ENCODE data around the gene MCM3.
A peak's percentile ranks its signal among the peaks of the same experiment; 100 is the strongest.

Gene MCM3

GRCh38 chr6:52284460-52285176, at the start of gene MCM3:
TSS of gene MCM3 (minus strand) at chr6:52284742. CDS start at chr6:52284674, 68 bp downstream.
- Histone ChIP-seq H3K4me1 (ENCODE audit: control insufficient read depth, insufficient read depth, low read length) (peaks cover 12% of the 10 kb centered on the region), H3K27me3 (ENCODE audit: control insufficient read depth, insufficient read depth, low read length) (no peaks in the 10 kb centered on the region), H3K36me3 (ENCODE audit: control insufficient read depth, insufficient read depth, low read length) (no peaks in the 10 kb centered on the region), H3K9ac (ENCODE audit: low read length) (peak within 1 kb of the TSS; percentile 63), H3K9me3 (ENCODE audit: control insufficient read depth, low read length) (no peaks in the 10 kb centered on the region), H3K4me3 (ENCODE audit: low read length) (peak within 1 kb of the TSS; percentile 65)

GRCh38 chr6:52333840-52334200, 49.3 kb upstream of the MCM3 start:
- Histone ChIP-seq H3K27me3 (ENCODE audit: control insufficient read depth, insufficient read depth, low read length) (no peaks in the 10 kb centered on the region), H3K9me3 (ENCODE audit: control insufficient read depth, low read length) (no peaks in the 10 kb centered on the region), H3K9ac (ENCODE audit: low read length) (no peak overlapping the region), H3K36me3 (ENCODE audit: control insufficient read depth, insufficient read depth, low read length) (no peaks in the 10 kb centered on the region), H3K4me1 (ENCODE audit: control insufficient read depth, insufficient read depth, low read length) (peaks cover 88% of the 10 kb centered on the region), H3K4me3 (ENCODE audit: low read length) (no peak overlapping the region)

- H3K4me1 ChIP-seq (ENCODE audit: control insufficient read depth, insufficient read depth, low read length) = peaks cover 86% of the 10 kb centered on the region
Measured at GRCh38 chr6:52331793-52332457, 47.4 kb upstream of the MCM3 start.

GRCh38 chr6:52330470-52330869, 45.9 kb upstream of the MCM3 start:
- H3K4me3 ChIP-seq (ENCODE audit: low read length) = no peak overlapping the region
- peaks cover 87% of the 10 kb centered on the region for H3K4me1 ChIP-seq (ENCODE audit: control insufficient read depth, insufficient read depth, low read length)
- no peaks in the 10 kb centered on the region for H3K9me3 ChIP-seq (ENCODE audit: control insufficient read depth, low read length)
- no peaks in the 10 kb centered on the region for H3K27me3 ChIP-seq (ENCODE audit: control insufficient read depth, insufficient read depth, low read length)
- peak overlapping the region; percentile 54 for H3K9ac ChIP-seq (ENCODE audit: low read length)
- no peaks in the 10 kb centered on the region for H3K36me3 ChIP-seq (ENCODE audit: control insufficient read depth, insufficient read depth, low read length)

More at GRCh38 chr6:52331793-52332457, 47.4 kb upstream of the MCM3 start:
- Histone ChIP-seq H3K36me3 (ENCODE audit: control insufficient read depth, insufficient read depth, low read length) (no peaks in the 10 kb centered on the region), H3K27me3 (ENCODE audit: control insufficient read depth, insufficient read depth, low read length) (no peaks in the 10 kb centered on the region), H3K9ac (ENCODE audit: low read length) (peak overlapping the region; percentile 4), H3K4me3 (ENCODE audit: low read length) (no peak overlapping the region), H3K9me3 (ENCODE audit: control insufficient read depth, low read length) (no peaks in the 10 kb centered on the region)

- Histone ChIP-seq H3K9me3 (ENCODE audit: control insufficient read depth, low read length) (no peaks in the 10 kb centered on the region), H3K9ac (ENCODE audit: low read length) (peak overlapping the region; percentile 37), H3K4me1 (ENCODE audit: control insufficient read depth, insufficient read depth, low read length) (peaks cover 69% of the 10 kb centered on the region), H3K27me3 (ENCODE audit: control insufficient read depth, insufficient read depth, low read length) (no peaks in the 10 kb centered on the region), H3K4me3 (ENCODE audit: low read length) (no peak overlapping the region), H3K36me3 (ENCODE audit: control insufficient read depth, insufficient read depth, low read length) (no peaks in the 10 kb centered on the region)
Measured at GRCh38 chr6:52328729-52329128, 44.2 kb upstream of the MCM3 start.

GRCh38 chr6:52328303-52328662, 43.7 kb upstream of the MCM3 start:
- peaks cover 66% of the 10 kb centered on the region for H3K4me1 ChIP-seq (ENCODE audit: control insufficient read depth, insufficient read depth, low read length)
- no peaks in the 10 kb centered on the region for H3K27me3 ChIP-seq (ENCODE audit: control insufficient read depth, insufficient read depth, low read length)
- no peak overlapping the region for H3K4me3 ChIP-seq (ENCODE audit: low read length)
- H3K36me3 ChIP-seq (ENCODE audit: control insufficient read depth, insufficient read depth, low read length) = no peaks in the 10 kb centered on the region
- no peaks in the 10 kb centered on the region for H3K9me3 ChIP-seq (ENCODE audit: control insufficient read depth, low read length)
- H3K9ac ChIP-seq (ENCODE audit: low read length) = peak overlapping the region; percentile 49

GRCh38 chr6:52326540-52327364, 42.2 kb upstream of the MCM3 start:
- no peak overlapping the region for H3K9ac ChIP-seq (ENCODE audit: low read length)
- H3K36me3 ChIP-seq (ENCODE audit: control insufficient read depth, insufficient read depth, low read length) = no peaks in the 10 kb centered on the region
- no peaks in the 10 kb centered on the region for H3K27me3 ChIP-seq (ENCODE audit: control insufficient read depth, insufficient read depth, low read length)
- H3K9me3 ChIP-seq (ENCODE audit: control insufficient read depth, low read length) = no peaks in the 10 kb centered on the region
- H3K4me1 ChIP-seq (ENCODE audit: control insufficient read depth, insufficient read depth, low read length) = peaks cover 53% of the 10 kb centered on the region
- H3K4me3 ChIP-seq (ENCODE audit: low read length) = no peak overlapping the region

- H3K27me3 ChIP-seq (ENCODE audit: control insufficient read depth, insufficient read depth, low read length) = no peaks in the 10 kb centered on the region
- H3K9ac ChIP-seq (ENCODE audit: low read length) = no peak overlapping the region
- H3K9me3 ChIP-seq (ENCODE audit: control insufficient read depth, low read length) = no peaks in the 10 kb centered on the region
- peaks cover 45% of the 10 kb centered on the region for H3K4me1 ChIP-seq (ENCODE audit: control insufficient read depth, insufficient read depth, low read length)
- no peak overlapping the region for H3K4me3 ChIP-seq (ENCODE audit: low read length)
- no peaks in the 10 kb centered on the region for H3K36me3 ChIP-seq (ENCODE audit: control insufficient read depth, insufficient read depth, low read length)
Measured at GRCh38 chr6:52325695-52326471, 41.3 kb upstream of the MCM3 start.

- Histone ChIP-seq H3K36me3 (ENCODE audit: control insufficient read depth, insufficient read depth, low read length) (no peaks in the 10 kb centered on the region), H3K4me3 (ENCODE audit: low read length) (no peak overlapping the region), H3K9me3 (ENCODE audit: control insufficient read depth, low read length) (no peaks in the 10 kb centered on the region), H3K4me1 (ENCODE audit: control insufficient read depth, insufficient read depth, low read length) (peaks cover 32% of the 10 kb centered on the region), H3K9ac (ENCODE audit: low read length) (no peak overlapping the region), H3K27me3 (ENCODE audit: control insufficient read depth, insufficient read depth, low read length) (no peaks in the 10 kb centered on the region)
Measured at GRCh38 chr6:52324189-52324588, 39.6 kb upstream of the MCM3 start.

- Histone ChIP-seq H3K9me3 (ENCODE audit: control insufficient read depth, low read length) (no peaks in the 10 kb centered on the region), H3K9ac (ENCODE audit: low read length) (no peak overlapping the region), H3K4me3 (ENCODE audit: low read length) (no peak overlapping the region), H3K4me1 (ENCODE audit: control insufficient read depth, insufficient read depth, low read length) (peaks cover 23% of the 10 kb centered on the region), H3K27me3 (ENCODE audit: control insufficient read depth, insufficient read depth, low read length) (no peaks in the 10 kb centered on the region), H3K36me3 (ENCODE audit: control insufficient read depth, insufficient read depth, low read length) (no peaks in the 10 kb centered on the region)
Measured at GRCh38 chr6:52317841-52318581, 33.5 kb upstream of the MCM3 start.

GRCh38 chr6:52317211-52317610, 32.7 kb upstream of the MCM3 start:
- no peak overlapping the region for H3K4me3 ChIP-seq (ENCODE audit: low read length)
- H3K36me3 ChIP-seq (ENCODE audit: control insufficient read depth, insufficient read depth, low read length) = no peaks in the 10 kb centered on the region
- no peaks in the 10 kb centered on the region for H3K9me3 ChIP-seq (ENCODE audit: control insufficient read depth, low read length)
- H3K4me1 ChIP-seq (ENCODE audit: control insufficient read depth, insufficient read depth, low read length) = peaks cover 23% of the 10 kb centered on the region
- H3K9ac ChIP-seq (ENCODE audit: low read length) = no peak overlapping the region
- H3K27me3 ChIP-seq (ENCODE audit: control insufficient read depth, insufficient read depth, low read length) = no peaks in the 10 kb centered on the region
